Measurements from ENCODE around the gene COPS8. TPM values are rescaled to one million over a fixed set of nuclear protein-coding genes. Genes with fewer than 3 reads are reported as not detected.

COPS8 gene
- total RNA-seq, 6 donors from 2014 or later, result 24.1 to 48.3 (median 38.1) TPM

GRCh38 chr2:237129625-237130263, 44.1 kb downstream of the COPS8 start:
- no peak for TF ChIP-seq POLR2A (IDR thresholded peaks at IDR 0.05)
- TF ChIP-seq POLR2AphosphoS5 (IDR thresholded peaks at IDR 0.05), result no peak
- TF ChIP-seq CTCF (IDR thresholded peaks at IDR 0.05), result no peak
- no peak for TF ChIP-seq EP300 (IDR thresholded peaks at IDR 0.05)
- H3K27ac ChIP-seq, result no peak overlapping the region
- H3K27me3 ChIP-seq, result no peaks in the 10 kb centered on the region
- H3K4me1 ChIP-seq, result peaks cover 4 to 11% (median 7%) of the 10 kb centered on the region in 4 donors
- no peaks in the 10 kb centered on the region for H3K36me3 ChIP-seq
- ATAC-seq (ENCODE audit: low FRiP score in 2 of 2), result no peak
- no peak for DNase-seq
- no peak overlapping the region for H3K4me3 ChIP-seq
- 91 to 97% methylated on average over 4 of the region's 4 CpGs for WGBS, 2 donors
- no peaks in the 10 kb centered on the region for H3K9me3 ChIP-seq

- Histone ChIP-seq H3K9me3 (no peaks in the 10 kb centered on the region), H3K4me3 (no peak overlapping the region), H3K27me3 (no peaks in the 10 kb centered on the region), H3K27ac (no peak overlapping the region), H3K4me1 (peaks cover 4 to 11% (median 7%) of the 10 kb centered on the region in 4 donors), H3K36me3 (no peaks in the 10 kb centered on the region)
- 90 to 93% methylated on average over 8 of the region's 8 CpGs for WGBS, 2 donors
- DNase-seq (no peak), ATAC-seq (ENCODE audit: low FRiP score in 2 of 2) (no peak)
- TF ChIP-seq CTCF (IDR thresholded peaks at IDR 0.05) (no peak), POLR2AphosphoS5 (IDR thresholded peaks at IDR 0.05) (no peak), POLR2A (IDR thresholded peaks at IDR 0.05) (no peak), EP300 (IDR thresholded peaks at IDR 0.05) (no peak)
These were observed 45.1 kb downstream of the COPS8 start for GRCh38 chr2:237130562-237131421.

GRCh38 chr2:237131749-237132533, 46.3 kb downstream of the COPS8 start:
- ATAC-seq (ENCODE audit: low FRiP score in 2 of 2), result no peak

GRCh38 chr2:237132799-237133198, 47.1 kb downstream of the COPS8 start:
- ATAC-seq (ENCODE audit: low FRiP score in 2 of 2) (no peak), DNase-seq (no peak)
- 70 to 77% methylated on average over 5 of the region's 5 CpGs for WGBS, 2 donors
- no peaks in the 10 kb centered on the region for H3K9me3 ChIP-seq
- H3K4me3 ChIP-seq, result no peak overlapping the region
- no peak for TF ChIP-seq POLR2A (IDR thresholded peaks at IDR 0.05)
- peak in 2 of 6 experiments; percentile 7 to 13 for TF ChIP-seq CTCF (IDR thresholded peaks at IDR 0.05)
- H3K4me1 ChIP-seq, result peaks cover 3 to 9% (median 6%) of the 10 kb centered on the region in 4 donors
- H3K27me3 ChIP-seq, result no peaks in the 10 kb centered on the region
- no peak overlapping the region for H3K27ac ChIP-seq
- H3K36me3 ChIP-seq, result no peaks in the 10 kb centered on the region

More at GRCh38 chr2:237131749-237132533, 46.3 kb downstream of the COPS8 start:
- no peak for TF ChIP-seq EP300 (IDR thresholded peaks at IDR 0.05)
- H3K27ac ChIP-seq, result no peak overlapping the region
- no peaks in the 10 kb centered on the region for H3K27me3 ChIP-seq
- no peak overlapping the region for H3K4me3 ChIP-seq
- peaks cover 4 to 11% (median 7%) of the 10 kb centered on the region in 4 donors for H3K4me1 ChIP-seq
- no peaks in the 10 kb centered on the region for H3K36me3 ChIP-seq
- DNase-seq, result no peak
- no peaks in the 10 kb centered on the region for H3K9me3 ChIP-seq
- WGBS, 2 donors, result 66 to 82% methylated on average over 6 of the region's 6 CpGs

All from upper lobe of left lung (tissue), 6 donors.